K562 (cell line): ENCODE measurements around the gene PNPO. TPM values are rescaled to one million over a fixed set of nuclear protein-coding genes. Genes with fewer than 3 reads are reported as not detected.

Experiments used
- ELF4 ChIP-seq: fragments of 450-650 bp; formaldehyde crosslinking; IDR thresholded peaks from 2 replicates; pipeline ENCODE4 v1.4.0; 2022; ENCODE audit warnings: missing genetic modification characterization
- GABPB1 ChIP-seq: sonication (generic); formaldehyde crosslinking; IDR thresholded peaks from 2 replicates; pipeline ENCODE4 v1.8.0; 2022; ENCODE audit warnings: mild to moderate bottlenecking, missing genetic modification reagents
- MTA3 ChIP-seq: fragments of 450-650 bp; formaldehyde crosslinking; IDR thresholded peaks from 2 replicates; pipeline ENCODE4 v1.6.1; 2017; ENCODE audit warnings: mild to moderate bottlenecking, borderline replicate concordance
- NBN ChIP-seq: fragments of 450-650 bp; IDR thresholded peaks from 2 replicates; pipeline ENCODE4 v1.6.1; 2016; ENCODE audit warnings: low read depth, mild to moderate bottlenecking
- NR2C2 ChIP-seq, 2 experiments: fragments of 200-800 bp in 1 of 2; sonication (Bioruptor generic) in 1 of 2; sonication (generic) in 1 of 2; formaldehyde crosslinking in 1 of 2; IDR thresholded peaks; 2 replicates each; pipeline versions ENCODE4 v1.6.1 to v1.8.0; 2016 to 2022; ENCODE audit warnings: mild to moderate bottlenecking in 1 of 2, missing compliant biosample characterization in 1 of 2, missing genetic modification characterization in 1 of 2, missing genetic modification reagents in 1 of 2
- TBP ChIP-seq: optimal IDR thresholded peaks from 2 replicates; pipeline ENCODE3; 2011; ENCODE audit warnings: low read depth, low read length, improper control_type of control experiment
- ZC3H11A ChIP-seq: IDR thresholded peaks from 2 replicates; pipeline ENCODE4 v1.6.1; 2012; ENCODE audit warnings: low read depth, low read length, improper control_type of control experiment
- ZNF217 ChIP-seq: sonication (generic); formaldehyde crosslinking; IDR thresholded peaks from 2 replicates; pipeline ENCODE4 v1.8.0; 2022; ENCODE audit warnings: mild to moderate bottlenecking, missing genetic modification reagents
- ZNF766 ChIP-seq: fragments of 200-800 bp; sonication (Bioruptor generic); conservative IDR thresholded peaks from 2 replicates; pipeline ENCODE4 v1.6.1; 2016; ENCODE audit warnings: missing genetic modification characterization, missing compliant biosample characterization
- ZNF778 ChIP-seq: fragments of 450-650 bp; formaldehyde crosslinking; IDR thresholded peaks from 2 replicates; pipeline ENCODE4 v1.4.0; 2020; ENCODE audit warnings: mild to moderate bottlenecking, moderate library complexity
- polyA plus RNA-seq, 8 experiments: library from polyadenylated mRNA; depleted of rRNA in 4 of 8; stranded (reverse) in 5 of 8; unstranded in 3 of 8; fragments of >200 nt; fragmentation: Nextera tagmentation in 2 of 8; fragmentation: Illumina TruSeq in 1 of 8; extraction: Ambion mirVana in 2 of 8; extraction: Trizol in 1 of 8; gene quantifications; 2 replicates each; pipeline versions ENCODE4 v1.2.1 to v1.2.3, GENCODE V29; 2011 to 2014; ENCODE audit warnings: inconsistent platforms in 1 of 8, missing spikeins in 1 of 8
- total RNA-seq, 7 experiments: library from RNA; depleted of rRNA in 6 of 7; stranded (reverse); fragments of >200 nt in 6 of 7; fragmentation: Illumina TruSeq in 2 of 7; extraction: Trizol in 2 of 7; gene quantifications; 2 replicates each; pipeline versions ENCODE4 v1.2.1 to v1.2.3, GENCODE V29; 2011 to 2021; ENCODE audit warnings: low replicate concordance in 1 of 7
- TF ChIP-seq, protein P1 (sequence below): fragments of 250-450 bp; sonication (Bioruptor Pico); IDR thresholded peaks from 2 replicates; pipeline ENCODE4 v1.4.0; 2020; ENCODE audit warnings: mild to moderate bottlenecking, moderate library complexity, borderline replicate concordance
- TF ChIP-seq, protein P2 (sequence below), 2 experiments: fragments of 250-450 bp in 1 of 2; fragments of 450-650 bp in 1 of 2; sonication (Bioruptor Pico) in 1 of 2; IDR thresholded peaks; 2 replicates each; pipeline versions ENCODE4 v1.6.1 to v1.8.0; 2016 to 2021; ENCODE audit warnings: mild to moderate bottlenecking in 2 of 2, moderate library complexity in 2 of 2, missing compliant biosample characterization in 1 of 2, missing genetic modification characterization in 1 of 2
- TF ChIP-seq, protein P3 (sequence below): fragments of 250-450 bp; sonication (Bioruptor Pico); IDR thresholded peaks from 2 replicates; pipeline ENCODE4 v1.4.0; 2020
- TF ChIP-seq, protein P4 (sequence below), 2 experiments: fragments of 150-350 bp in 1 of 2; IDR thresholded peaks; 2 replicates each; pipeline ENCODE4 v1.6.1; 2012 to 2016; ENCODE audit warnings: low read depth in 2 of 2, low read length in 2 of 2, mild to moderate bottlenecking in 1 of 2, moderate library complexity in 1 of 2
- TF ChIP-seq, protein P5 (sequence below): fragments of 450-650 bp; IDR thresholded peaks from one replicate; pipeline ENCODE4 v1.6.1; 2018; ENCODE audit warnings: mild to moderate bottlenecking, moderate library complexity; ENCODE audit not compliant: partially characterized antibody
- TF ChIP-seq, protein P6 (sequence below): fragments of 250-450 bp; sonication (Bioruptor Pico); IDR thresholded peaks from 2 replicates; pipeline ENCODE4 v1.8.0; 2021; ENCODE audit warnings: moderate library complexity, mild to moderate bottlenecking, inconsistent platforms

PNPO gene
- total and polyA plus RNA-seq, 9 of the 15 experiments (the other 6 are each of a cell fraction or from before 2014, with no cell fraction given): 16.6 to 39.0 (median 27.4) TPM

DNA sequence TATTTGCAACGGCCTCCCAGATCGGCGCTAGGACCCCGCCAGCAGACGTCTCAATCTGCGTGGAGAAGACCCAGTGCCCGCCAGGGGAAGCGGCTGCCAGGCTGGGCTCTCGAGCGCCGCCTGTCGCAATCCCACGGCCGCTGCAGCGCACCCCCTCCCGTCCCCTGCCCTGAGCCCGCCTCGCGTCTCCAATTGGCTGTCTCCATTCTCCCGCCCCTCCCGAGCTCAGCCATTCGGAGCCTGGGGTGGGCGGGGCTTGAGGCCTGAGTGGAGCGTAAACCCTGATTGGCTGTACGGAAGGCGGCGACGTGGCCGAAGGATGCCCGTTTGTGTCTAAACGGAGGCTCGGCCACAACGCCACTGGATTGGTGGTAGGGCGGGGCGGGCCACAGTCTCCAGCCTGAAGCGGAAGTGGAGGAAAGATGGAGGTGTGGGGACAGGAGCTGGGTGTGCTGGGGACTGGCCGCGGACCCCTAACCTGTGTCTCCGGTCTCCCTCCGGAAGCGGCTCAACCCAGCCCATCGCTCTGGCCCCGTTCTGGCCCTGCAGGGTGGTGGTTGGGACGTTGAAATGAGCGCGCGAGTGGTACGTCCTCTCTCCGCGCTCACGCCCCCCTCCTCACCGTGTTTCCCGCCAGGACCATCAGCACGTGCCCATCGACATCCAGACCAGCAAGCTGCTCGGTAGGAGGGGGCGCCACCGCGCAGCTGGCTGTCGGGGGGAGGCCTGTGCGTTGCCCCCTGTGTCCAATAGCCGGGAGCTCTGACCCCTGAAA lies 29.5 kb downstream of the PNPO start, which contains the start of gene CDK5RAP3 (continued):
- TF ChIP-seq, protein P1, sequence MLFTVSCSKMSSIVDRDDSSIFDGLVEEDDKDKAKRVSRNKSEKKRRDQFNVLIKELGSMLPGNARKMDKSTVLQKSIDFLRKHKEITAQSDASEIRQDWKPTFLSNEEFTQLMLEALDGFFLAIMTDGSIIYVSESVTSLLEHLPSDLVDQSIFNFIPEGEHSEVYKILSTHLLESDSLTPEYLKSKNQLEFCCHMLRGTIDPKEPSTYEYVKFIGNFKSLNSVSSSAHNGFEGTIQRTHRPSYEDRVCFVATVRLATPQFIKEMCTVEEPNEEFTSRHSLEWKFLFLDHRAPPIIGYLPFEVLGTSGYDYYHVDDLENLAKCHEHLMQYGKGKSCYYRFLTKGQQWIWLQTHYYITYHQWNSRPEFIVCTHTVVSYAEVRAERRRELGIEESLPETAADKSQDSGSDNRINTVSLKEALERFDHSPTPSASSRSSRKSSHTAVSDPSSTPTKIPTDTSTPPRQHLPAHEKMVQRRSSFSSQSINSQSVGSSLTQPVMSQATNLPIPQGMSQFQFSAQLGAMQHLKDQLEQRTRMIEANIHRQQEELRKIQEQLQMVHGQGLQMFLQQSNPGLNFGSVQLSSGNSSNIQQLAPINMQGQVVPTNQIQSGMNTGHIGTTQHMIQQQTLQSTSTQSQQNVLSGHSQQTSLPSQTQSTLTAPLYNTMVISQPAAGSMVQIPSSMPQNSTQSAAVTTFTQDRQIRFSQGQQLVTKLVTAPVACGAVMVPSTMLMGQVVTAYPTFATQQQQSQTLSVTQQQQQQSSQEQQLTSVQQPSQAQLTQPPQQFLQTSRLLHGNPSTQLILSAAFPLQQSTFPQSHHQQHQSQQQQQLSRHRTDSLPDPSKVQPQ (CRISPR knock-in tag): no peak
- TF ChIP-seq MTA3 (peak; percentile 85; the same call in 1 of the 2 replicates), ELF4 (CRISPR knock-in tag) (peak; percentile 88), ZC3H11A (no peak), NR2C2 (CRISPR knock-in tag; IDR thresholded peaks at IDR 0.05) (peak; percentile 82; the same call in 1 of the 2 replicates), NR2C2 (tag; IDR thresholded peaks at IDR 0.05) (peak; percentile 58; the same call in 1 of the 2 replicates), ZNF217 (CRISPR knock-in tag) (no peak), TBP (peak; percentile 67), GABPB1 (peak; percentile 86), ZNF766 (no peak), NBN (0 out of 2 replicates have a peak, but pooled peaks have one; percentile 38), ZNF778 (CRISPR knock-in tag) (no peak)
- TF ChIP-seq, protein P2, sequence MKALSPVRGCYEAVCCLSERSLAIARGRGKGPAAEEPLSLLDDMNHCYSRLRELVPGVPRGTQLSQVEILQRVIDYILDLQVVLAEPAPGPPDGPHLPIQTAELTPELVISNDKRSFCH (CRISPR knock-in tag; IDR thresholded peaks at IDR 0.05): no peak
- TF ChIP-seq, protein P2 (tag; IDR thresholded peaks at IDR 0.05): peak; percentile 90
- TF ChIP-seq, protein P3, sequence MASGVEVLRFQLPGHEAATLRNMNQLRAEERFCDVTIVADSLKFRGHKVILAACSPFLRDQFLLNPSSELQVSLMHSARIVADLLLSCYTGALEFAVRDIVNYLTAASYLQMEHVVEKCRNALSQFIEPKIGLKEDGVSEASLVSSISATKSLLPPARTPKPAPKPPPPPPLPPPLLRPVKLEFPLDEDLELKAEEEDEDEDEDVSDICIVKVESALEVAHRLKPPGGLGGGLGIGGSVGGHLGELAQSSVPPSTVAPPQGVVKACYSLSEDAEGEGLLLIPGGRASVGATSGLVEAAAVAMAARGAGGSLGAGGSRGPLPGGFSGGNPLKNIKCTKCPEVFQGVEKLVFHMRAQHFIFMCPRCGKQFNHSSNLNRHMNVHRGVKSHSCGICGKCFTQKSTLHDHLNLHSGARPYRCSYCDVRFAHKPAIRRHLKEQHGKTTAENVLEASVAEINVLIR (CRISPR knock-in tag): no peak
- TF ChIP-seq, protein P4, sequence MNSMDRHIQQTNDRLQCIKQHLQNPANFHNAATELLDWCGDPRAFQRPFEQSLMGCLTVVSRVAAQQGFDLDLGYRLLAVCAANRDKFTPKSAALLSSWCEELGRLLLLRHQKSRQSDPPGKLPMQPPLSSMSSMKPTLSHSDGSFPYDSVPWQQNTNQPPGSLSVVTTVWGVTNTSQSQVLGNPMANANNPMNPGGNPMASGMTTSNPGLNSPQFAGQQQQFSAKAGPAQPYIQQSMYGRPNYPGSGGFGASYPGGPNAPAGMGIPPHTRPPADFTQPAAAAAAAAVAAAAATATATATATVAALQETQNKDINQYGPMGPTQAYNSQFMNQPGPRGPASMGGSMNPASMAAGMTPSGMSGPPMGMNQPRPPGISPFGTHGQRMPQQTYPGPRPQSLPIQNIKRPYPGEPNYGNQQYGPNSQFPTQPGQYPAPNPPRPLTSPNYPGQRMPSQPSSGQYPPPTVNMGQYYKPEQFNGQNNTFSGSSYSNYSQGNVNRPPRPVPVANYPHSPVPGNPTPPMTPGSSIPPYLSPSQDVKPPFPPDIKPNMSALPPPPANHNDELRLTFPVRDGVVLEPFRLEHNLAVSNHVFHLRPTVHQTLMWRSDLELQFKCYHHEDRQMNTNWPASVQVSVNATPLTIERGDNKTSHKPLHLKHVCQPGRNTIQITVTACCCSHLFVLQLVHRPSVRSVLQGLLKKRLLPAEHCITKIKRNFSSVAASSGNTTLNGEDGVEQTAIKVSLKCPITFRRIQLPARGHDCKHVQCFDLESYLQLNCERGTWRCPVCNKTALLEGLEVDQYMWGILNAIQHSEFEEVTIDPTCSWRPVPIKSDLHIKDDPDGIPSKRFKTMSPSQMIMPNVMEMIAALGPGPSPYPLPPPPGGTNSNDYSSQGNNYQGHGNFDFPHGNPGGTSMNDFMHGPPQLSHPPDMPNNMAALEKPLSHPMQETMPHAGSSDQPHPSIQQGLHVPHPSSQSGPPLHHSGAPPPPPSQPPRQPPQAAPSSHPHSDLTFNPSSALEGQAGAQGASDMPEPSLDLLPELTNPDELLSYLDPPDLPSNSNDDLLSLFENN (IDR thresholded peaks at IDR 0.05; ENCODE audit: low read depth in 2 of 2, low read length in 2 of 2): no peak
- TF ChIP-seq, protein P5, sequence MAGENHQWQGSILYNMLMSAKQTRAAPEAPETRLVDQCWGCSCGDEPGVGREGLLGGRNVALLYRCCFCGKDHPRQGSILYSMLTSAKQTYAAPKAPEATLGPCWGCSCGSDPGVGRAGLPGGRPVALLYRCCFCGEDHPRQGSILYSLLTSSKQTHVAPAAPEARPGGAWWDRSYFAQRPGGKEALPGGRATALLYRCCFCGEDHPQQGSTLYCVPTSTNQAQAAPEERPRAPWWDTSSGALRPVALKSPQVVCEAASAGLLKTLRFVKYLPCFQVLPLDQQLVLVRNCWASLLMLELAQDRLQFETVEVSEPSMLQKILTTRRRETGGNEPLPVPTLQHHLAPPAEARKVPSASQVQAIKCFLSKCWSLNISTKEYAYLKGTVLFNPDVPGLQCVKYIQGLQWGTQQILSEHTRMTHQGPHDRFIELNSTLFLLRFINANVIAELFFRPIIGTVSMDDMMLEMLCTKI: no peak
- TF ChIP-seq, protein P6, sequence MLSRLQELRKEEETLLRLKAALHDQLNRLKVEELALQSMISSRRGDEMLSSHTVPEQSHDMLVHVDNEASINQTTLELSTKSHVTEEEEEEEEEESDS: no peak
